ENCODE measurements around the gene ALAS1.

GRCh38 chr3:52210037-52210436, 12.1 kb downstream of the ALAS1 start:
- TF ChIP-seq POLR2AphosphoS5 (IDR thresholded peaks at IDR 0.05; ENCODE audit: low read depth, low read length) (no peak), POLR2A (IDR thresholded peaks at IDR 0.05; ENCODE audit: low read depth, low read length) (no peak), PAX5 (IDR thresholded peaks at IDR 0.05; ENCODE audit: insufficient read depth, low read length, severe bottlenecking) (no peak), TAF1 (IDR thresholded peaks at IDR 0.05; ENCODE audit: low read depth, low read length) (no peak), SPI1 (IDR thresholded peaks at IDR 0.05; ENCODE audit: low read depth, low read length) (no peak), POU2F2 (IDR thresholded peaks at IDR 0.05; ENCODE audit: low read depth, low read length) (no peak)
